DND-41 (cell line): Measurements from ENCODE around the gene MAT1A.

Experiments
- ATAC-seq: fragments of 200-7000 bp; cut with Tn5 transposase; 3 replicates; pipeline ENCODE4 v1.9.1; 2021; ENCODE audit warnings: low read depth; ENCODE audit not compliant: insufficient read depth
- DNase-seq: peaks from one replicate; pipeline ENCODE4 v3.0.0-alpha.2; 2020
- H2AFZ ChIP-seq: 2 replicates; pipeline ENCODE4 v1.6.0; 2012; ENCODE audit warnings: low read depth, low read length
- H3K27ac ChIP-seq: 2 replicates; pipeline ENCODE4 v1.5.1; 2012; ENCODE audit warnings: low read length, inconsistent platforms
- H3K27me3 ChIP-seq: fragments of 200-600 bp; sonication (generic); 2 replicates; pipeline ENCODE4 v1.6.0; 2012; ENCODE audit warnings: low read length, mild to moderate bottlenecking, inconsistent platforms; ENCODE audit not compliant: insufficient read depth, poor library complexity
- H3K36me3 ChIP-seq: 2 replicates; pipeline ENCODE4 v1.5.1; 2012; ENCODE audit warnings: low read length, inconsistent platforms; ENCODE audit not compliant: insufficient read depth
- H3K4me1 ChIP-seq: 2 replicates; pipeline ENCODE4 v1.5.1; 2012; ENCODE audit warnings: mild to moderate bottlenecking, low read length; ENCODE audit not compliant: insufficient read depth
- H3K4me2 ChIP-seq: 2 replicates; pipeline ENCODE4 v1.6.0; 2012; ENCODE audit warnings: mild to moderate bottlenecking, moderate library complexity, low read length, inconsistent platforms; ENCODE audit not compliant: insufficient read depth
- H3K4me3 ChIP-seq, 2 experiments: fragments of 200-600 bp in 1 of 2; shearing (Covaris generic) in 1 of 2; 2 replicates each; pipeline ENCODE4 v1.5.1; 2012 to 2016; ENCODE audit warnings: inconsistent platforms in 2 of 2, low read length in 2 of 2, mild to moderate bottlenecking in 2 of 2, low read depth in 1 of 2, moderate library complexity in 1 of 2
- H3K79me2 ChIP-seq: 2 replicates; pipeline ENCODE4 v1.6.0; 2012; ENCODE audit warnings: low read length, inconsistent platforms; ENCODE audit not compliant: insufficient read depth
- H3K9ac ChIP-seq: 2 replicates; pipeline ENCODE4 v1.6.0; 2012; ENCODE audit warnings: low read depth, mild to moderate bottlenecking, inconsistent platforms, low read length, moderate library complexity
- H3K9me3 ChIP-seq: 2 replicates; pipeline ENCODE4 v1.5.1; 2012; ENCODE audit warnings: low read length, moderate library complexity, mild to moderate bottlenecking, inconsistent platforms; ENCODE audit not compliant: insufficient read depth, severe bottlenecking
- H4K20me1 ChIP-seq: 2 replicates; pipeline ENCODE4 v1.6.0; 2012; ENCODE audit warnings: low read length; ENCODE audit not compliant: insufficient read depth
- EZH2 ChIP-seq: IDR thresholded peaks from 3 replicates; pipeline ENCODE4 v1.6.1; 2012; ENCODE audit warnings: borderline replicate concordance, low read depth, mild to moderate bottlenecking, moderate library complexity, low read length, inconsistent platforms; ENCODE audit not compliant: severe bottlenecking
- TF ChIP-seq, protein P1 (sequence below): IDR thresholded peaks from 2 replicates; pipeline ENCODE4 v1.5.1; 2012; ENCODE audit warnings: borderline replicate concordance, low read length, moderate library complexity, mild to moderate bottlenecking; ENCODE audit not compliant: poor library complexity, severe bottlenecking; ENCODE audit errors: extremely low read depth

MAT1A gene

DNA sequence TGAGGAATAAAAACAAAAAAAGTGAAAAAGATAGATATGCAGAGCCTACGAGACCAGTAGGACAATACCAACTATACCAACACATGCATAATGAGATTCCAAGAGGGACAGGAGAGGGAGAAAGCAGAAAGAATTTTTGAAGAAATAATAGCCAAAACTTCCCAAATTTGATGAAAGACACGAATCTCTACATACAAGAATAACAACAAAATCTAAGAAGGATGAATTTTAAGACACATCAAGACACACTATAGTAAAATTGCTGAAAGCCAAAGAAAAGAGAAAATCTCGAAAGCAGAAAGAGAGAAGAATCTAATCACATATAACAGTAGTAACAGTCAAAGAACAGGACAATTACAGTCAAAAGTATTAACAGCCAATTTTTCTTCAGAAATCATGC, 7.5 kb upstream of the MAT1A start:
- H3K4me3 ChIP-seq, result no peak overlapping the region
- DNase-seq (no peak), ATAC-seq (no peak)
- no peaks in the 10 kb centered on the region for H3K79me2 ChIP-seq
- no peaks in the 10 kb centered on the region for H3K9me3 ChIP-seq
- H3K36me3 ChIP-seq, result no peaks in the 10 kb centered on the region
- no peak overlapping the region for H3K27ac ChIP-seq
- H2AFZ ChIP-seq, result no peak overlapping the region
- no peaks in the 10 kb centered on the region for H4K20me1 ChIP-seq
- no peak overlapping the region for H3K9ac ChIP-seq
- no peaks in the 10 kb centered on the region for H3K4me1 ChIP-seq
- no peaks in the 10 kb centered on the region for H3K27me3 ChIP-seq
- TF ChIP-seq, protein P1, sequence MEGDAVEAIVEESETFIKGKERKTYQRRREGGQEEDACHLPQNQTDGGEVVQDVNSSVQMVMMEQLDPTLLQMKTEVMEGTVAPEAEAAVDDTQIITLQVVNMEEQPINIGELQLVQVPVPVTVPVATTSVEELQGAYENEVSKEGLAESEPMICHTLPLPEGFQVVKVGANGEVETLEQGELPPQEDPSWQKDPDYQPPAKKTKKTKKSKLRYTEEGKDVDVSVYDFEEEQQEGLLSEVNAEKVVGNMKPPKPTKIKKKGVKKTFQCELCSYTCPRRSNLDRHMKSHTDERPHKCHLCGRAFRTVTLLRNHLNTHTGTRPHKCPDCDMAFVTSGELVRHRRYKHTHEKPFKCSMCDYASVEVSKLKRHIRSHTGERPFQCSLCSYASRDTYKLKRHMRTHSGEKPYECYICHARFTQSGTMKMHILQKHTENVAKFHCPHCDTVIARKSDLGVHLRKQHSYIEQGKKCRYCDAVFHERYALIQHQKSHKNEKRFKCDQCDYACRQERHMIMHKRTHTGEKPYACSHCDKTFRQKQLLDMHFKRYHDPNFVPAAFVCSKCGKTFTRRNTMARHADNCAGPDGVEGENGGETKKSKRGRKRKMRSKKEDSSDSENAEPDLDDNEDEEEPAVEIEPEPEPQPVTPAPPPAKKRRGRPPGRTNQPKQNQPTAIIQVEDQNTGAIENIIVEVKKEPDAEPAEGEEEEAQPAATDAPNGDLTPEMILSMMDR, result no peak
- no peak for TF ChIP-seq EZH2
- H3K4me2 ChIP-seq, result no peak overlapping the region

DNA sequence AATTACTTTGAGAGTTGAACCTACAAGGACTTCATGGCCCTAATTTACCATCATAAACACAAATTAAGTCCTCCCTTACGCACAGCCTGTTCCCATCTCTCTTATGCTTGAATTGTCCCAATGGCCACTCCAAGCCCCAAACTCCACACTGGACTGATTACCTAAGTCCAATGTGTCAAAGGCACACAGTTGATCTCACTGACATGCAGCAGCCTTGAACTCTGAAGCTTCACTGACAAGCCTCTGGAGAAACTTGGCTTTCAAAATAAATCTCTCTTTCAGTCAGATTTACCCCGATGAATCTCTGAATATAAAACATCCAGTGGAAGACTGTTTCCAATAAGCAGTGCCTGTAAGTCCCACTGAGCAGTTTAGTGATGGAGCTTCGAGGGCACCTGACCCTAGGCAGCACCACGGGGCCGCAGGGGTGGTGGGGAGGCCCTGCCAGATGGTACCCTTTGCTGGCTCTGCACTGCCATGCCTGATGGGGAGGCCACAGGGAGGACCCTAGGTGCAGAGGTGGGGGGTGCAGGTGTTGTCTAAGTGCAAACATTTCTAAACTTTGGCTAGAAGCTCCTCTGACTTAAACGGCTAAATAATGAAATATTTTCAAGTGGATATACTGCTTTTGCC, 3.3 kb upstream of the MAT1A start:
- Histone ChIP-seq H3K4me2 (no peak overlapping the region), H2AFZ (no peak overlapping the region), H3K4me3 (no peak overlapping the region), H3K9me3 (no peaks in the 10 kb centered on the region), H3K36me3 (no peaks in the 10 kb centered on the region), H3K27ac (no peak overlapping the region), H3K9ac (no peak overlapping the region), H3K27me3 (peaks cover 4% of the 10 kb centered on the region), H3K4me1 (no peaks in the 10 kb centered on the region), H3K79me2 (no peaks in the 10 kb centered on the region), H4K20me1 (no peaks in the 10 kb centered on the region)
- DNase-seq (no peak), ATAC-seq (no peak)
- TF ChIP-seq, protein P1, result no peak
- TF ChIP-seq EZH2, result no peak

DNA sequence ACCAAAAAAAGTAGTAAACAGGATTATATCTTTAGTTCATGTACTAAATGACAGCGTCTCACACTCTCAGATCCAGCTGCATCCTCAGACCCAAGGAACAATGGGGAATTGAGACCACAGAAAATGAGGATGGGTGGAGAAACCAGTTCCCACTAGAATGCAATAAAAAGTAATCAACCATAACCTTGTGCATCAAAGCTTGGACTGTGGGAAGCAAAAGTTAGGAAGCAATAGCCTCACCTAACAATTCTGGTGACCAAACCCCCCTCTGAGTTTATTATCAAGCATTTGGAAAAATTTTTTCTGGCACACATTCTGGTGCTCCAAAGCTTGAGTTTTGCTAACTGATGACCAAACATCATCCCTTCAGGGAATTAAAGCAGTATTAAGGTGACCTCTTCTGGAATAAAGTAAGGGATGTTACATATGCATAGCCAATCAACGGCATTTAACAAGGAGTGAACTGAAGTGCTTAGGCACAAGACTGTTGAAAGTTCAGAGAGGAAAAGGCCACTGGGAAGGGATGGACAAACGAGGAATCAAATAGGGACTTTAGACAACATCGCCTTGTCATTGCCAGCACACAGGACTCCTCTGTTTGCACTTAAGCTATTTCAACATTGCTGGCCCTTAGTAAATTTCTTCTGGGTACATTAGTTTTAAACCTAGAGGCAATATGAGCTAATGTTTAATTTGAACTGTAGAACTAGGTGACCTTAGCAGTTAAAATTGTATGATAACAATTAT, 1.2 kb upstream of the MAT1A start:
- TF ChIP-seq, protein P1, result no peak
- TF ChIP-seq EZH2, result no peak
- peaks cover 8% of the 10 kb centered on the region for H3K27me3 ChIP-seq
- H3K4me3 ChIP-seq, result no peak overlapping the region
- H3K9ac ChIP-seq, result no peak overlapping the region
- H3K27ac ChIP-seq, result no peak overlapping the region
- no peak overlapping the region for H3K4me2 ChIP-seq
- H2AFZ ChIP-seq, result no peak overlapping the region
- no peaks in the 10 kb centered on the region for H3K9me3 ChIP-seq
- no peak for DNase-seq
- no peaks in the 10 kb centered on the region for H3K36me3 ChIP-seq
- no peaks in the 10 kb centered on the region for H4K20me1 ChIP-seq
- H3K4me1 ChIP-seq, result no peaks in the 10 kb centered on the region
- ATAC-seq, result no peak
- no peaks in the 10 kb centered on the region for H3K79me2 ChIP-seq
